ENCODE data around the gene LIM2.

Gene LIM2

GRCh38 chr19:51394050-51394836, 6.5 kb upstream of the LIM2 start:
- DNase-seq: peak; percentile 90

GRCh38 chr19:51392701-51393100, 4.9 kb upstream of the LIM2 start:
- no peak for DNase-seq

DNA sequence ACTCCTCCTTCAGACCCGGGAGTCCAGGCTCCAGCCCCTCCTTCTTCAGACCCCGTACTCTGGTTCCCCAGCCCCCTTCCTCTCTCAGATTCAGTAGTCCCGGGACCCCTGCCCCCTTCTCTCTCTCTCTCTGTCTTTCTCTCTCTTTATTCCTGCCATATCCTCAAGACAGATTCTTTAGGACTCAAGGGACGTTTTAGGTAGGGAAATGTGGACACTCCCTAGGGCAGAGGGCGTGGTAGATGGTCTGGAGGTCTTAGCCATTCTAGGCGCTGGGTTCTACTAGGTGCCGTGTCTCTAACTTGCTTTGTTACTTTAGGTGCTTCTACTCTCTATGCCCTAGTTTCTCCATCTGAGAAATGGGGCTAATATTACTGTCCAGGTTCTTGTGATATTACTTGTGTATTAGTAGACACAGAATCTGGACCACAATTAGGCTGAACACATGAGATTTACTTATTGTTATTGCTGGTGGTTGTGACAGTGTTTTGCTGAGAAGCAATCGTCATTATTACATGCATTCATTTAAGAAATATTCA, 3.4 kb upstream of the LIM2 start:
- DNase-seq: no peak

- no peak for DNase-seq
Measured at GRCh38 chr19:51389143-51389542, 1.4 kb upstream of the LIM2 start.

DNA sequence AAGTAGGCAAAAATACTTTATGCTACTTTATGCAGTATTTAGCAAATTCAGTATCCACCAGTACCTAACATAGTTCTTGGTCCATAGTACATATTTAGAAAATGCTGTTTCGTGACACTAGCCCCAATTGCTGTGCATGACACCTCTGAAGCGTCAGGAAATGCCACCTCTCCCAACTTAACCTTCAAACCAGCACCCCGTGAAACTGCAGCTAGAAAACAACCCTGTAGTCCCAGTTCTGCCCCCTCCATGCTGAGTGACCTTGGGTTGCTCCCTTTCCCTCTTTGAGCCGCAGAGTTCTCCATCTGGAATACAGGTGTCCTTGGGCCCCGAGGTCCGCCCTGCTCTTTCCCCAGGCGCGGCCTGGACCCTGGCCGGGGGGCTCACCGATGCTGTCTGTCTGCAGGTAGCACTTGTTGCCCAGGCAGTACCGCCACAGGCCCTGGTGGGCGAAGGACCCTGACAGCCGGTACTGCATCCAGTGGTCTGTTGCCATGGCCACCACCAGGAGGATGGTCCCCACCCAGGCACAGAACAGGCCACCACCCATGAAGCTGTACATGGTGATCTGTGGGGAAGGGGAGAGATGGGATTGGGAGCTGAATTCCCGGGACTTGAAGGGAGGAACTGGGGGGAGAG, 773 bp downstream of the LIM2 start:
- DNase-seq: no peak

GRCh38 chr19:51382004-51382403, 5.8 kb downstream of the LIM2 start:
- DNase-seq: no peak

DNA sequence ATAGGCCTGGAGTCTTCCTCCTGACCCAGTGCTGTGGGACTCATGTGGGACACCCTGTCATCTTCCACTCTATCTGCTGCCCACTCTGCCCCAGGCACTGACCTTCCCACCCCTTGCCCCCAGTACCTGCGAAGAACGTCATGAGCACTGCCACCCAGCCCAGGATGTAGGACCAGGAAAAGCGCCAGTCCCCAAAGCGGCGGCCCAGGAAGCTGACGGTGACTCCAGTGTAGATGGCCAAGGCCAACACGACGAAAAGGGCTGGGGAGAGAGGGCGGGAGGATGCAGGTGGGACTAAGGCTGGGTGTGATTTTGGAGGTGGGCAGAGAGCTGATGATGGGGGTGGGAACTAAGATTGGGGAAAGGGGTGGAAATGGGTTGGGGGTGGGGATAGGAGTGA, 7.4 kb downstream of the LIM2 start:
- DNase-seq: no peak

GRCh38 chr19:51377422-51377821, 10.4 kb downstream of the LIM2 start:
- no peak for DNase-seq

GRCh38 chr19:51375504-51376221, 12.1 kb downstream of the LIM2 start:
- DNase-seq: no peak

GRCh38 chr19:51372649-51373504, 14.9 kb downstream of the LIM2 start, which contains the start of gene NKG7:
NKG7 (minus strand) TSS chr19:51372654; CDS start chr19:51372535, 119 bp downstream.
- no peak for DNase-seq

- no peak for DNase-seq
Measured at GRCh38 chr19:51372021-51372648, 15.6 kb downstream of the LIM2 start.

DNA sequence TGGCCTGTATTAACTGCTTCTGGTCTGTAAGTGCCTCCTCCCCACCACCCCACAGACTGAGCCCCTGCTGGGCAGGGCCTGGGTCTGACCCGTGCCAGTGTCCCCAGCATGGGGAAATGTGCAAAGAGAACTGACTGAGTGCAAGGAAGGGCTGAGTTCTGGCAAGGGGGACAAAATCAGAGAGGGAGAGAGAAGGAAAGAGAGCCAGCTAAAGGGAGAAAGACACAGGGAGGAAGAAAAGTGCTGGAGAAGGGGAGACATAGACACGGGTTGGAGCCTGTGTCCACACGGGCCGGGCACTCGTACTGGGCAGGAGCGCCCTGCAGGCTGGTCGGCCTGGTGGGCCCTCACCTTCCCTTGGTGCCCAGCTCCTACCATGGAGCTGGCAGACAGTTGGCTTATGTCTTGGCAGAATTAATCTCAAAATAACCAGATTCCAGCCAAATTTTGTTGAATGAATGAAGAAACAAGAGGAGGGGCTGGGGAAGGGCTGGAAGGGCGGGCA, 16.5 kb downstream of the LIM2 start:
- no peak for DNase-seq

- no peak for DNase-seq
Measured at GRCh38 chr19:51370230-51370629, 17.5 kb downstream of the LIM2 start.

DNA sequence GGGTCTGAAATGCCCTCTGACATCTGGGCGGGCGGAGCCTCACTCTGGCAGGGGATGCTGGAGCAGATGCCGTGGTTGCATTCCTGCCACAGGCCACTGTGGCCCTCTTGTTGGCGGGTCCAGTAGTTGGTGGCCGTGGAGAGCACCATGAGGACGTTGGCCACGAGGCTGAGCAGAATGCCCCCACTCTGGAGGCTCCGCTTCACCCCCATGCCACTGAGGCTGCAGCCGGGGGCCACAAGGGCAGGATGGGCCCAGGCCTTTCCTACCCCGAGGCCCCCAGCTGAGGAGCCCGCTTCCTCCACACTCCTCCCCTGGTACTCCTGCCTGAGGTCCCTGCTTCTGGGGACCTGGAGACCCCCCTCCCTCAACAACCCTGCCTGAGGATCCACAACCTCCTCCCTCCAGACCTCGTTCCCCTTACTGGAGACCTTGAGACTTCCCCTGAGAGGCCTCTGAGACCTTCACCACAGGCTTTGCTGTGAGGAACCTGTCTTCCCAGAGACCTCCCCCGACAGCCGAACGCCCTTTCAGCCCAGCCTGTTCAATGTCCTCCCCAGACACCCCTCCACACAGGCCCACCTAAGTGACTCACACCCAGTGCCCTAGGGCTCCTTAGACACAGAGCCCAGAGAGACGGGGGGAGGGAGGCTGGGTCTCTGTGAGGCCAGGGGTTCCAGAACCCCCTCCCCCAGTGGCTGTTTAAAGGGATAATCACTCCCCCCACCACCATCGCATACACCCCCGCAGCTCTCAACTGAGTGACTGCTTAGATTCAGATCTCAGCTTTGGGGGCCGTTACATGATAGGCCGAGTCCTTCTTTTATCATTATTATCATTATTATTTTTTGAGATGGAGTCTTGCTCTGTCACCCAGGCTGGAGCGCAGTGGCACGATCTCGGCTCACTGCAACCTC, 19.1 kb downstream of the LIM2 start, which contains the start of gene CLDND2:
Gene CLDND2, minus strand, starts transcription at position 638 of the 917 bp plus-strand sequence. Its CDS starts 426 bp downstream, at position 212.
- DNase-seq: no peak

- peak; percentile 97 for DNase-seq
Measured at GRCh38 chr19:51367565-51368365, 20.0 kb downstream of the LIM2 start.

DNA sequence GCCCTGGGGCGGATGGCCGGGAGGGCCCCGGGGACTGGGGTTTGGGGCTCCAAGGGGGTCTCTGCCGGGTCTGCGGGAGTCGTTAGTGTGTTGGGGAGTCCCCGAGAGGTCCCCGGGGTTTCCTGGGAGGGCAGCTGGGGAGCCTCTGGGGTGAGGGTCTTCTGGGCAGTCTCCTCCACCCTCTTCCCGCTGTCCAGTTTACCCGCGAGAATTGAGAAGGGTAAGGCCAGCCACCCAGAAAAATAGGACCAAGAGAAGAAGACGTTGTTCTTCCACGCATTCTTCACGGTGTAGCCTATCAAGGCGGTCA, 20.6 kb downstream of the LIM2 start:
- DNase-seq: no peak

- peak; percentile 89 for DNase-seq
Measured at GRCh38 chr19:51366389-51367254, 21.2 kb downstream of the LIM2 start.

DNA sequence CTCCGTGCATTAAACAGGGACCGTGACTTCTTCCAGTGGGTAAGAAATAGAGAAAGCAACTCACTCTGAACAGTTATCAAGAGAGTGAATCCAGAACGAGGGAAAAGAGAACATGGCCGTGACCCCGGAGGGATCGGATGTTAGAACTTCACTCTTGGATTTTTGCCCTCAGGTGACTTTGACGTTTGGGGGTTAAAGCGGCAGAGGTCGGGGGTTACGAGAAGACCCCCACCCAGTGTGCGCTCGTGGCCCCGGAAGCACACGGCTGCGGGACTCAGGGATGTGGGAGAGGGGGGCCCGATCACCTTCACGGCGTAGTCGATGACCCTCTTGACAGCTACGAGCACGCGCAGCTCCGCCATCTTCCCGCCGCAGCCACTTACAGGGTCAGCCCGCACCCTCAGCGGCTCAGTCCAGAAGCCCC, 21.8 kb downstream of the LIM2 start, which contains the start of gene ETFB:
Gene ETFB, minus strand, starts transcription at position 424 of the 424 bp plus-strand sequence. Its CDS starts 62 bp downstream, at position 362.
- no peak for DNase-seq

Measured in GOT3 (cell line).